HG02571 (cell line): ENCODE measurements around the gene CSMD2.

Source experiments
- ATAC-seq: cut with Tn5 transposase; IDR thresholded peaks from one replicate; pipeline ENCODE4 v1.9.1; 2021; ENCODE audit warnings: mild to moderate bottlenecking, moderate library complexity; ENCODE audit not compliant: unreplicated experiment

CSMD2 gene

GRCh38 chr1:34007760-34008159, 157.3 kb downstream of the CSMD2 start:
- ATAC-seq: no peak

GRCh38 chr1:34005309-34005708, 159.7 kb downstream of the CSMD2 start:
- no peak for ATAC-seq

DNA sequence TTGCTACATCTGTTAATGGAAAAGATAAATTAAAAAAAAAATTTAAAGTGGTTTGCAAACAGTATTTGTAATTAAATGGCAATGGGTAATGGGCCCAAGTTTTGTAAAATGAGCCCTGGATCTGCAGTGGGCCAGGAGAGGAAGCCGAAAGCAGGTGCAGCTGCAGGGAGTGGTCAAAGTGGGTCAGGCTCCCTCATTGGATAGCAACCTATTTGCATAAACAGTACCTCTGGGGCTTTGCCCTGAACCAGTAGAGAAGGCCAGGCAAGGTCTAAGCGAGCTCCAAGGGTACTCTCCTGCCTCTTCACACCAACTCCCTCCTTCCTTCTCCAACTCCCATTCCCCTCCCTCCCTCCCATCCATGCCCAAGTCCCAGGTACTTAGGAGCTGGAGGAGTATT, 162.2 kb downstream of the CSMD2 start:
- ATAC-seq: no peak

DNA sequence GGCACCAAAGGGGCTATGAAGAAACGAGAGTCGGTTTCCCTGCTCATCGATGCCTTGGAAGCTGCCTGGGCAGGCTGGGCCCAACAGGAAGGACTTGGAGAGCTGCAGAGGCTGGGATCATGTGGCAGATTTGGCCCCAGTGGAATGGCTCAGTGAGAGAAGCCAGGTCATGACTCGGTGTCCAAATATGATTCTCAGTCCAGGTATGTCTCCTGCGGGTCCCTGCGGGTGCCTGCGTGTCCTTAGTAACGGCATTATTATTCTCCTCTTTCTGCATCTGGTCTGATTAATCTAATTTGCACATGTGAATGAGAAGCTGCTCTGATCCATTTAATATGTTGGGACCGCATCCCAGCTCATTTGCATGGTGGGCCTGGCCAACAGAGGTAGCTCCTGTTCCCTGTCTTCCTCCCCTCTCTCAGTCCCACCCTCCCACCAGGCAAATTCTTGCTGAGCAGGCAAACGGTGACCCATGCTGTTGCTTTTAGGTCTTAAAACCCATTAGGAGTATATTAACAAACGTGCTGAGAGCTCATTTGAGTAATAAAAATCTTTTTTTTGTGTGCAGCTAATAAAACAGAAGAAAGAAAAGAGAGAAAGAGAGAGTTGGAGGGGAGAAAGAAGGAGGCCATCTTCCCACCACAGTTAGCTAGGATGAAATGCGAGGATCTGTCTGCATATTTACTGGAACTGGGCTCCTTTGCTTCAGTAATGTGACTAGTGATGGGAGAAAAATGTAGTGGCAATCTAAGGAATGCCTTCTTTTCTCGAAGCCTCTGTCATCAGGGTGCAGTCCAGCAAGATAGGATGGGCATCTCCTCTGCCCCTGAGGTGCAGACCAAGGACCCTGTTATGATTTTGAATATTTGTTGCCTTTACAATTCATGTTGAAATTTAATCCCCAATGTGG, 167.6 kb downstream of the CSMD2 start:
- no peak for ATAC-seq

DNA sequence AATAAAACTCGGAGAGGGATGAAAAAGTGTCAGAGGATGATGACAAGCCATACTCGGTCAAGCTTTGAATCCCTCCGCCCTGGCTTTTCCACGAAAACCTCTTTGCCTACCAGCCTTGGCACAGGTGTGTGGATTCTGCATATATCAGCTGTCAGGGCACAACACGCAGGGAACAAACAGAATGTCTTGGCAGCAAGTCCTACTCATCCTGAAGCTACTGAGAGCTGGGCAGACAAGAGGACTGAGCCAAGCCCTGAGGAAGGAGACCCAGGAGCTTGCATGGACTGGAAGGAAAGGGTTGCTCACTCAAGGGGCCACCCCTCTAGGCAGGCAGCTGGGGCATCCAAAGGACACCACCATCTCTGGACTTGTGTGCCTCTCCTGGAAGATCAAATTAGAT, 168.7 kb downstream of the CSMD2 start:
- no peak for ATAC-seq

GRCh38 chr1:33993301-33993700, 171.7 kb downstream of the CSMD2 start:
- no peak for ATAC-seq

GRCh38 chr1:33990281-33990680, 174.7 kb downstream of the CSMD2 start:
- no peak for ATAC-seq

DNA sequence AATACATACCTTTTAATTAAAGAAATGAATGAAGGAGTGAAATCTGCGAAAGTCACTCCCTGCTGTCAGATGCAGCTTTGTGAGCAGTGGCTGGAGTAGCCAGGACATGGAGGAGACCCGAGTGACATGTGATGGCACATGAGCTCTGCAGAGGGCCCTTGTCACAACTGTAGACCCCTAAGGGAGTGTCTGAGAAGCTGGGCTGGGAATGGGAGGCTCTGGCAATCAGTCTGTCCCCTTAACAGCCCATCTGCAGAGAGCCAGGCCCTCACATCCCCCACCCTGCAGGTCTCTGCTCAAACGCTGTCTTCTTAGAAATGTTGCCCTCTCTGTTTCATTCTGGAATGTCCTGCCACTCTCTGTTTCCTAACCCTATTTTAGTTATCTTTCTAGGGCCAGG, 176.9 kb downstream of the CSMD2 start:
- ATAC-seq: no peak

DNA sequence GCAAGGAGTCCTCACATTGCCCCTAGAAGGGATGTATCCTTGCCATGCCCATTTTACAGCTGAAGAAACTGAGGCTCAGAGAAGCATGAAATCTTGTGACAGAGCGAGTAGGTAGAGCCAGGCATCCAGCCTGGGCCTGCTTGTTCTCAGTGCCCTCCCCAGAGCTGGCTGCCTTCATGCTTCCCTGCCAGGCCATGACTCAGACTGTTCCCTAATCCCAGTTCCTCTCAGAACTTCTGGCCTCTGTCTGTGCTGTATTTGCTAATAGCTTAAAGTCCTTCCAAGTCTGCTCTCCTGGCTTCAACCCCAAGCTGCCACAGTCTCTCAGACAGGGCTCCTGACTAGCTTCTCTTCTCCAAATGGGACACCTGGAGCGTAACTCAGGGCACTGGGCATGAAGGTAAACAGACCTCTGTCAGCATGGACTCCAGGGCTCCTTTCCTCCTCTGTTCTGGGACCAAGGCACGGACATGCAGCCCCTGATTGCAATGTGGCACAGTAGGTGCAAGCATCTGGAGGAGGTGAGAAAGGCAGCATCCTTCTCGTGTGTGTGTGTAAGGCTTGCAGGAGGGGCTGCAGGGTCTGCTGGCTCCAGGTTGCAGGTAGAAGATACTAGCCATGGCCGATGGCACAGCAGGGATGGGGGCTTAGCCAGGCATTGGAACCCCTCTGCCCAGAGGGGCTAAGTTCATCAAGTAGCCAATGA, 178.5 kb downstream of the CSMD2 start:
- no peak for ATAC-seq

DNA sequence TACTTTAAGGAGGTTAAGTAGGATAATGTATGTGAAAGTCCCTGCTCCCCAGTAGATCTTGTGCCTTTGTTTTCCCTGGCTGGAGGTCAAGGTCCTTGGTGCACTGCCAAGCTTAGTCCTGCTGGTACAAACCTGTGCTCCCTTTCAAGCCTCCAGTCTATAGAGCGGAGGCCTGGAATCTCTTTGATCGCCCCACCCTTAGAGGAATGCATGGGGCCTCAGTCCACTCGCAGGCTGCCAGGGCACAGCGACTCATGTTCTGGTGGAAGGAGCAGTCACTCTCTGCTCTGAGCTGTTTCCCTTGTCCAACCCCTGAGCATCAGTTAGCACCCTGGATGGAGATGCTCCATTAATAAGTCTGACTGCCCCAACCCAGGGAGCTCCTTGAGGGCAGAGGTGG, 179.4 kb downstream of the CSMD2 start:
- no peak for ATAC-seq

DNA sequence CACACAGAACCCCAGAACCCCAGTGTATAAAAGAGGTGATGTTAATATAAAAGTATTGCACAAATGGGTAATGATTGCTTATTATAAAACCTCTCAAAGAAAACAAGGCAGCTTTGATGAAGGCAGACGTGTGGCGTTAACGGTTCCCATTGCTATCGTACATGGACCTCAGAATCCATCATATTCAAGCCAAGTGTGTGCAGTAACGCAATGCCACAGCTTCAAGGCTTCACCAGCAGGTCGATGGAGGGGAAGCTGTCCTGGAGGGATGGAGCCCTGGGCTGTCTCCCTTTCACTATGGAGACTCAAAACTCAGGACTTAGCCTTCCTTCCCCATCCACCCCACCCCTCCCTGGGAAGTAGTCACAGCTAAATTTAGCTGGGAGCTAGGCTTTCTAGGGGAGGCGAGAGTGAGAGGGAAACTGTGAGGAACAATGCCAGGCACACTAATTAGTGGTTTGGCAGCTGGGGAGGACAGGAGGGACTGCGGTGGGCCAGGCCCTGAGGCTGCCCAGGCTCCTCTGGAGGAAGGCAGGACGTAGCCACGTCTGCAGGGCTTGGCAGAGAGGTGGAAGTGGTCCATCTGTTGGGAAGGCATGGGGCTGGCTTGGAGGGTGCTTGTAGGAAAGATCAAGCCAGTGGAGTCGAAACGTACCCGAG, 180.0 kb downstream of the CSMD2 start:
- no peak for ATAC-seq

DNA sequence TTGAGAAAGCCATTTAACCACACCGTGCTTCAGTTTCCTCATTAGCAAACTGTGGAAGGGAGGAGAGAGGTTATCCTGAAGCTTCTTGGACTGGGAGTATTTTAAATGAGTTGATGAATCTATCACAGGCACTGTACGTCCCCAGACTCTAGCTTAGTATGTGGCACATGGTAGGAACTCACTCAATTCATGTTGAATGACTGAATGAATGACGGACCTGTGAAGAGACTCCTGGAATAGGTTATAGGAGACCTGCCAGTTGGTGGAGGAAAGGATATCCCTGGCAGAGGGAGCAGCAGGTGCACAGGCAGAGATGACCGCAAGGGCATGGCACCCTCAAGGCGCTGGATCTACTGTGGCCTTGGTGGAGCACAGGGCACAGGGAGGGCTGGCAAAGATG, 182.6 kb downstream of the CSMD2 start:
- ATAC-seq: no peak

- ATAC-seq: no peak
Observed at GRCh38 chr1:33979341-33979740, 185.7 kb downstream of the CSMD2 start.

GRCh38 chr1:33975961-33976360, 189.1 kb downstream of the CSMD2 start:
- ATAC-seq: no peak

DNA sequence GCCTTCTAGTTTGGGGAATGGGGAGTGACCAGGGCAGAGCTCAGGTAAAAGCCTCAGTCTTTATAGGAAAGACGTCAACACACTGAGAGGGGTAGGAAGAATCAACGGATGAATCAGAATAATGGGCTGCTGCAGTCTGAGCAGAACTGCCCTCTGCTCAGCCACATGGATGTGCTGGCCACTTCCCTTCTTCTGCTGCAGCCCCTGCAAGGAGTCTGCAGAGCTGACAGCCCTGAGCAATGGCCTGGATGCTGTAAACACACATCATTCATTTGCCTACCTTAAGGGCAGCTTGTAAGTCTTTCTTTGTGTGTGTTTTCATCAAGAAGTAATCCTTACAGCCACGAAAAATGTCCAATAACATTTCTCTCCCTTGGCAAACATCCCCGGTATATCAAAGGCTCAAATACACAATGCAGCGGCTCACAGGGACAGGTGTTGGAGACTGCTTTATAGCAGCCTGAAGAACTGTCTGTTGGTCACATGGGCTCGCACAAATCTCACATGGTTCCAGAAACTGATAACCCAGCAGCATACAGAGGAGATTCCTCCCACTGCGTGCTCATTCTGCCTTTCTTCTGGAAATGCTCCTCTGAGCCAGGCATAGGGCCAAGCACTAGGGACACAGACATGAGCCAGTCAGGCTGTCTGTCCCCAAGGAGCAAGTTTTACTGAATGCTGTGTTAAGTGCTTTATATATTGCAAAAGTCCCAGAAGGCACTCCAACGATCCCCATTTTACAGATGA, 191.1 kb downstream of the CSMD2 start:
- ATAC-seq: no peak

GRCh38 chr1:33972676-33973395, 192.2 kb downstream of the CSMD2 start:
- ATAC-seq: no peak

GRCh38 chr1:33971913-33972312, 193.1 kb downstream of the CSMD2 start:
- ATAC-seq: no peak

DNA sequence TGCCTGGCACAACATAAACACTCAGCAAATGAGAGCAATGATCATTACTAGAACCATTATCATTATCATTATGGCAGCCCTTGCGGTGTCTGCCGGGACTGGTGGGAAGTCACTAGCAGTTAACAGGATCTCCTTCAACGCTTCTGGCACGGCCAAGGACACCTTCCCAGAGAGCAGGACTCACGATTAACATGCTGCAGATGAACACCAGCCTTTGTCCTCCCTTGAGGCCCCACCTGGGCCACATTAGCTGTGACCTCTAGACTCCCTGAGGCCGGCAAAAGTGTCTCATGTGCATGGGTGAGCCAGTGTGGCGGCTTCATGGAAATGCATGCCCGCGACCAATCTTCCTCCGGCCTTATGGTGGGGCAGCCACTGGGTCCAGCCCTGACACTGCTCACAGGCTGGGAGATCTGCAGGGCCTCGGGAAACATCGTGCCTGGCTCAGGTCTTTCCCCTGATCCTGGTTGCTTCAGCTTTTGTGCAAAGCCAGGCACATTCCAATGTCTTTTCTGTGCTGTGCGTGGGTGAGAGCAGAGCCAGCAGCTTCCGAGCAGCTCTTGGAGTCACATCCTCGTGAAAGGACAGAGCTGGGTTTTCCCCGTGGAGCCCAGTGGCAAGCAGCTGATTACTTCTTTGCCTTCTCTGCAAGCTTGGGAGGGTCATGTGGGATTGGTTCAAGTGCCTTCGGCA, 193.9 kb downstream of the CSMD2 start:
- ATAC-seq: no peak

- ATAC-seq: no peak
Observed at GRCh38 chr1:33970148-33970825, 194.7 kb downstream of the CSMD2 start.
